GM21390 (cell line): ENCODE measurements around the gene DNASE1L1.
"Not testable (repeated sequence)": the region's sequence is repeated elsewhere in the genome, so short reads cannot be mapped to it uniquely, and the experiment has no call there.

Experiments
- ATAC-seq: cut with Tn5 transposase; IDR thresholded peaks from one replicate; pipeline ENCODE4 v1.9.1; 2021; ENCODE audit not compliant: unreplicated experiment

Gene DNASE1L1

DNA sequence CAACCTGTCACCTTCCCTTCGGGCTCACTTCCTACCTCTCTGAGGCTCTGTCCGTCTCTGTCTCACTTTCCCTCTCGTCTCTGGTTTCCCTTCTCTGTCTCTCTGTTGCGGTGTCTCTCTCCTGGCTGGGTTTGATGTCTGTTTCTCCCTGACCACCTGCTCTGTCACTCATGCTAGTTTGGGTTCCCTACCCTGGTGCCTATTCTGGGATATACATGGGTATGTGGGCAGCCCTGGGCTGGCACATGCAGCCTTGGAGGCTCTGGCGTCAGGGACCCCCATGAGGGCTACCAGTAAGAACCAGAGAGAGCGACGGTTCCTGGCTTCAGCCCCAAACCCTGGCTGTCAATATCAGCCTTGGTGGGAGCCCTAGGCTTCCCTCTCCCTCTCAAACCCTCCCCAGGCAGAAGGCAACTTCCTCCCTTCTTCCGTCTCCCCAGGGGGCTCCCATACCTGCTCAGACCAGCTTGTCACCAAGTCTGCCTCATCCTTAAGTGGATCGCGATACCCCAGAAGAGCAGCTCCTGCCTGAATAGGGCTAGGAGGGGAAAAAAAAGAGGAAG, 314 bp downstream of the DNASE1L1 start:
- ATAC-seq = no peak

GRCh38 chrX:154404625-154405192, 4.3 kb downstream of the DNASE1L1 start:
- no peak for ATAC-seq

- ATAC-seq = no peak
Measured at GRCh38 chrX:154403858-154404257, 5.2 kb downstream of the DNASE1L1 start.

DNA sequence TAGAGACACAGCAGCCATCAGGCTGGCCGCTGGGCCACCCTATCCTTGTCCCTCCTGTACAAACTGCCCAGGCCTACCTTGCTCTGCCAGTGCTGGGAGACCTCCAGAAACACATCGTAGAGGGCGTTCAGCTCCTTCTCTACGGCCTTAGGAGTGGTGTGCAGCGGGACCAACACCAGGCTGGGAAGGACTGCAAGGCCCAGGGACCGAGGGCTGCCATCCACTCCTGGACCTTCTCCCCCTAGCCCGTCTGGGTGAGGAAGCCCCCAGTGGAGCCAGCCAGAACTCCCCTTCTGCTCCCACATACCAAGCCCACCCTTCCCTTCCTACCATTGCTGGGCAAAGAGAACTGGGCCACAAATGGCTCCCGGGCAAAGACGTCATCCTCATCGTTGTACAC, 5.9 kb downstream of the DNASE1L1 start:
- no peak for ATAC-seq

GRCh38 chrX:154402622-154403127, 6.4 kb downstream of the DNASE1L1 start:
- ATAC-seq = no peak

DNA sequence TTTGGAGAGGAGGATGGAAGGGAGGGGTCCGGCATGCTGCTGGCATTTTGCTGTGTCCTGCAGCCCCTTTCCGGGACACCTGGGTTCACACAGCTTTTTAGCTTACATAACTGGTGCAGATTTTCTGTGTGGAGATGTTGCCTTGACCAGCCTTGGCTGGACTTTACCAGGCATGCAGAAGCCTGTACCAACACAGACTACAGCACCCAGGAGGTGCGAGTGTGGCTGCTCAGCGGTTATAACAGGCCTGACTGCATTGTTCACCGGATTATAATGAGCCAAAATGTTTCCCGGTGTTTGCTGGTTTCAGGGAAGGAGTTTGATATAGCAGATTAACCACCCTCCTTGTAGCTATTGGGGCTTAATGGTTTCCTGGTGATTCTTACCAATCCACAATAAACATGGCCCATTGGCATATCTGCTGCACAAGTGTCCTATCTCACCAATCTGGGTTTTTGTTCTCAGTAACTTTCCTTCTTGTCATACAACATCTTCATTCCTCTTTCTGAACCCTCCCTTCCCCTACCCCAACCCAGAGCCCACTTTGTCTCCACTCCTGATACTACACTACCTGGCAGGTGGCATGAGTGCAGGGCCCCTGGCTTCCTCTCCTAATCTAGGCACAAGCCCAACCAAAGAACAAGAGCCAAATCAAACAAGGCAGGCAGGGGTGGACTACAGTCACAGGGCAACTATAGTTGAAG, 7.0 kb downstream of the DNASE1L1 start:
- no peak for ATAC-seq

- ATAC-seq = no peak
Measured at GRCh38 chrX:154401045-154401799, 7.8 kb downstream of the DNASE1L1 start.

- ATAC-seq = not testable (repeated sequence)
Measured at GRCh38 chrX:154400369-154400817, 8.7 kb downstream of the DNASE1L1 start.

GRCh38 chrX:154399527-154400368, 9.3 kb downstream of the DNASE1L1 start:
- ATAC-seq = no peak

- ATAC-seq = peak; percentile 28
Measured at GRCh38 chrX:154398668-154399526, 10.2 kb downstream of the DNASE1L1 start.

GRCh38 chrX:154397888-154398667, 11.0 kb downstream of the DNASE1L1 start, which contains the start of gene RPL10:
Gene RPL10, plus strand, starts transcription at chrX:154398377. Its CDS starts 143 bp downstream, at chrX:154398520.
- peak; percentile 66 for ATAC-seq

DNA sequence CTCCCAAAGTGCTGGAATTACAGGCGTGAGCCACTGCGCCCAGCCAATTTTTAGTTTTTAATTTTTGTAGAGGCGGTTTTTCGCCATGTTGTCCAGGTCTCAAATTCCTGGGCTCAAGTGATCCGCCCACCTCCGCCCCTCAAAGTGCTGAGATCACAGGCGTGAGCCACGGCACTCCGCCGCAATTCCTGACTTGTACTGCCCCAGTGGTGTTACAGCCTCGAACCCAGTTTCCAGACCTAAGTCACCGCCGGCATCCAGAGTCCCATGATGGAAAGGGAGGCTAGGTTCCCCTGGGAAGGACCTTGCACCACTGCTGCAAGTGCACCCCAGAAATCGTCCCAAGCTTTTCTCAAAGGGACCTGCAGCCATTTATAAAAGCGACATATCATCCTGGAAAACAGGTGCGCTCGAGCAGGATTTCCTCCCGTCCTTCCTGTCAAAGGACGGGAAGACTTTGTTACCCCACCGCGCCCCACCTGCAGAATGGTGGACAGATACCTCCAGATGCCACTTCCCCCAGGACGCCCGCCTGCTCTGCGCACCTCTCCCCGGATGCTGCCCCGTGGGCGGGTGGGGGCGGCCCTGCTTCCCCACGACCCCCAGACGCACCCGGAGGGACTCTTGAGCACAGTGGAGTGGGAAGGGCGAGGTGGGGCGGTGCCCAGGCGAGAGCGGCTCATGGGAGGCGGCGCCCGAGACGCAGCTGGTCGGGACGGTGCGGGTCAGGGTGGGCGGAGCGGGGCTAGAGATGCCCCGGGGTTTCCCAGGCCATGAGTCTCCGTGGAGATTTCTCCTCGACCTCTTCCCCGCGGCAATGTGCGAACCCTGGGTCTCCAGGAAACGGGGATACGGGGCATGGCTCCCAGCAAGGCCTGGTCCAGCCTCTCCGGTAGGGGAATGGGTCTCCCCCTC, 11.8 kb downstream of the DNASE1L1 start:
- peak; percentile 52 for ATAC-seq

GRCh38 chrX:154396363-154396762, 12.7 kb downstream of the DNASE1L1 start:
- ATAC-seq = not testable (repeated sequence)

- peak; percentile 77 for ATAC-seq
Measured at GRCh38 chrX:154389812-154390747, 19.0 kb downstream of the DNASE1L1 start.

GRCh38 chrX:154388649-154389048, 20.4 kb downstream of the DNASE1L1 start:
- not testable (repeated sequence) for ATAC-seq

DNA sequence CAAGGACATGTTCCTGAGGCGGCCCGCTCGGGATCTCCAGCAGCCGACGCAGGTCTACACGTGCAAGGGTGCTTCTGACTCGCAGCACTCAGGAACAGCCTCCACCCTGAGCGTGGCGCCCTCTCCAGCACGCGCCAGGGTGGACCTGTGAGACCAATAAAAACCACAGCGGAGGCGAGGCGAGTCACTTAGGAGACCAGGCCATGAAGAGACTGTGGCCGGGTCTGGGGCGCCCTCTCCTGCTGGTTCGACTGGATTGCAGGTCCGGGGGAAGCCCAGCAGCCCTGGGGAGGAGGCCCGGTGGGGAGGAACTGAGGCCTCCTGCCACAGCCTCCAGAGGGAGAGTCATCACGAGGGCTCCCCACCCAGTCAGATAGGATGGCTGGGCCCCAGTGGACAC, 21.0 kb downstream of the DNASE1L1 start:
- ATAC-seq = not testable (repeated sequence)
